EH (cell line): ENCODE data around the gene KAZN.
A peak's percentile ranks its signal among the peaks of the same experiment; 100 is the strongest.

Experiments used
- DNase-seq: peaks from one replicate; pipeline ENCODE4 v3.0.0-alpha.2; 2015; ENCODE audit warnings: low read depth

The KAZN gene

DNA sequence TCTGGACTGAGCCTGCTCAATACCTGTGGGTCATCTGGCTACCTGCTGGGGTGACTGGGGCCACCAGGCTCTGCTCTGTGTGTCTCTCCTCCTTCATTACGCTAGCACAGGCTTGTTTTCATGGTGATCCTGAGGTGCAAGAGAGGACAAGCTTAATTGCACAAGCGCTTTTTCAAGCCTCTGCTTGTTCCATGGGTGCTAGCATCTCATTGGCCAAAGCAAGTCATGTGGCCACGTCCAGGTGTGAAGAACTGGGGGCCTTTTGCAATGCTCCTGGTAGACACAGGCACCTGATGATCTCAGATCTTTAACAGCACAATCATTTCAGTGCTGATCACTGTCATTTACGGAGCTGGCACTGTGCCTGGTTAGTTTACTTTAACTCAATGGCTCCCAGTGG lies 114.6 kb downstream of the KAZN start:
- DNase-seq = no peak

DNA sequence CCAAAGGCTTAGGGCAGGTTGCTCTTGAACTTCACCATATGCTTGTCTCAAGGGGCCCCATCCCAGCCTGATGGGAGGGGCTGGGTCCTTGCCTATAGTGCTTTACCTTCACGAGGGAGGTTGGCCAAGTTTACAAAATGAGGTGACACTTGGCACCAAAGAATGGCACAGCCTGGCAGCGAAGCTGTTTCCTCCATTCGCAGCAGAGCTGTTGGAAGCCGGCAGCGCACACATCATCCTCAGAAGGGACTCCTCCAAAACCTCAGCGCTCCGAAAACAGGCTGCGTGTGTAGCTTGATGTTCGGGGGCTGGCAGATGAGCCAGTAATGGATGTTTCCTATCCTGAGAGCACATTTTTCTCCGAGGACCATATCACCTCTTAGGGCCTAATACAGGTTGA lies 116.8 kb downstream of the KAZN start:
- DNase-seq = no peak

DNA sequence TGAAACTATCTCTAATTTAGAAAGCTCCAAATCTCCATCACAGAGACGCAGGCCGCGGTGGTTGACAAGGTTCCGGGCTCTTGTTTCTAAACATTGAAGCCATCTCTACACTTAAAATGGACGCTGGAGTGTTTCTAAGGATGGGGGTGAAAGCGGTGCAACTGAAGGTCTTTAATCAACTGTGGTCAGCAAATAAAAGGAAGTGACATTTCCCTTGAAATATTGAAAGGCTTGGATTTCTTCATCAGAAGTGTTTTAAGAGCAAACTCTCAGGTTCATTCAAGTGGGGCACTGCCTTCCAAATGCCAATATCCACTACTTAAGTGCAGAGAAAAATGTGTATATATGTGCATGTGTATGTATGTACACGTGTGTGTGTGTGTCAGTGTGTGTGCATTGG lies 117.3 kb downstream of the KAZN start:
- DNase-seq = no peak

DNA sequence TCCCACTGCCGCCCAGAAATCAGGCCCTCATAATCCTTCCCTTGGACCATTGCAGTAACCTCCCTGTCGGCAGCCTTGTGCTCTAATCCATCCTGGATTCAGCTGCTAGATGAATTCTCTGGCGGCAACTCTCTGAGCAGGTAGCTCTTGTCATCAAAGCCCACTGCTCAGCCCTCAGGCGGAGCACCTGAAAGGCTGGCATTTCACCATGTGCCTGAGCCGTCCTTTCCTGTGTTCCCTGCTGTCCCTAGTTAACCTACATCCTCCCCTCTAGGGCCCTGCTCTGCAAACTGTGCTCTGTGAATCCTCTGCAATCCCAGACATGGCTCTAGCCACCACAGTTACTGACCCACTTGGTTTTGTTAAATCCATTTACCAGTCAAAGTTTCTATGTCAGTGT lies 118.0 kb downstream of the KAZN start:
- no peak for DNase-seq

DNA sequence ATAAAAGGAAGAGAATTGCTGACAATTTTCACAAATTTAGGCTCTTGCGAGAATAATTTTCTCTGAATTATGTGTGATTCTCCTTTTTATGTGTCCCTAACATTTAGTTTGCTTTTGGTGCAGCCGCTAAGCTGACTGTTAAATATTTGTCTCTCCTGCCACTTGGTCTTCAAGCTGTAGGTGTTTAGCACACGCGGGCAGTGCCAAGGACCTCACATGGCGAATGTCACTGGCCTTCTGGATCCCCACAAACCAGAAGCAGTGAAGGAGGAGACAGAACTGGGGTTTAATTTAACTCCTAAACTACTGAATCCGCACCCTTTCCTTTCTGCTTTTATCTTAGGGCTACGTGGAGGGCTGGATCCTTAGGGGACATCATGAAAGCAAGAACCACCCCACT lies 120.0 kb downstream of the KAZN start:
- DNase-seq = no peak

DNA sequence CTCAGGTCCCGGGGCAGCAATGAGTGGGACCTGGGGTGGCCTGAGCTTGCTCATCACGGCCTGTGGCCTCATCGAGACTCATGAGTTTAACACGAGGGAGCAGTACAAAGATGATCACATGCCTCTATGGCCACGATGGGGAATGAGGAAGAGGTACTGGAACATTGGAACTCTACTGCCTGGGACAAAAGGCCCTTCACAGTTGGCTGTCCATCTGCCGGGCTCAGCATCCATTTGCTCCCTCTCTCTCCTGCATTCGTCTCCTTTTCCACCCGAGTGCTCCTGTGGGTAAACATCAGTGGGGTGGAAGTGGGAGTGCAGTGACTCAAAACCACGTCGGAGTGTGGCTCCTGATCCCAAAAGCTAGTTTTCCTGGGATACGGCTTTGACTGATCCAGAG lies 124.9 kb downstream of the KAZN start:
- no peak for DNase-seq

DNA sequence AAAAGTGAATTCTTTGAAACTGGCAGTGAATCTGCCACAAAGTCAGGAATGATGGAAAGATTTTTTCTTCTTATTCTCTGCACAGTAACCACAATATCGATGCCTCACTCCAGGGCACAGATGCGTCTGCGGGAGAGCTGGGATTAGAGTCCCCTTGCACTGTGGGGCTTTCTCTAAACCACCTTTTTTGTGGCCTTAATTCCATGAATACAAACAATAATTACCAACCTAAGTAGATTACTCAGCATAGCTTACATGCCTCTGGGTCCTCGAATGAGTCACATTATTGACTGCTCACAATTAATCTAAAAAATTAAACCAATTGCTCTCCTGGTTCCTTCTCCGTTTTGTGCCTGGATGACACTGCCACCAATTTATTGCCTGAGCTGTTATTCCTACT lies 125.8 kb downstream of the KAZN start:
- DNase-seq = no peak

DNA sequence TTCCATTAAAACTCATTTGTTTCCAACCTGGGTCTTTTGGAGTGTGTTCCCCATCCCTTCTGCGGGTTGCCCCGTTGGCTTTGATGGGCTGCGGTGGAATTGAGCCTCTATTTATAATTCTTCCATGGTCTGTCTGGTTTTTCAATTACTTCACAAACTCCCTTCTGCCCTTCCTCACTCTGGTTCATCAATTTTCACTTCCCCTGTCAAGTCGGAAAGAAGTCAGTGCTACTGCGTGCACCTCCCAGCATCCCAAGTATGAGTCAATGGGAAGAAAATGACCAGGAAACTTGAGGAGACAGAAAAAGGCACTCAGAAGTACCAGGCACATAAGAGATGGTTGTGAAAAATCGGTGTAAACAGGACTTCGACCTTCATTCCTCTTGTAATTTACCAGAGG lies 126.2 kb downstream of the KAZN start:
- DNase-seq = no peak

DNA sequence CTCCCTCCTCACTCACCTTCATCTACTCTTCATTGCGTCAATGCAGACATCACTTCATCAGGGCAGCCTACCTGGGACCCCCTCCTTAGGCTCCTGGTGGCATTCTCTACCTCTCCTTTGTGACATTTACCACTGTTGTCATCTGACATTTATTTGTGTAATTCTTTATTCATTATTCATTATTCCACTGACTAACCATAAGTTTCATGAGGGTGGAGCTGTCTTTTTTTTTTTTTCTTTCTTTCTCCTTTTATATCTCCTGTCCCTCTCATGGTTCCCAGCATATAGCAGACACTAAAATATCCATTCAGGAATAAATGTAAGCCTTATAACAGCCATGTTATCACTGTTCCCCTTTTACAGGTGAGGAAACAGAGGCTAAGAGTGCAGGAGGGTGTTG lies 126.8 kb downstream of the KAZN start:
- DNase-seq = no peak

DNA sequence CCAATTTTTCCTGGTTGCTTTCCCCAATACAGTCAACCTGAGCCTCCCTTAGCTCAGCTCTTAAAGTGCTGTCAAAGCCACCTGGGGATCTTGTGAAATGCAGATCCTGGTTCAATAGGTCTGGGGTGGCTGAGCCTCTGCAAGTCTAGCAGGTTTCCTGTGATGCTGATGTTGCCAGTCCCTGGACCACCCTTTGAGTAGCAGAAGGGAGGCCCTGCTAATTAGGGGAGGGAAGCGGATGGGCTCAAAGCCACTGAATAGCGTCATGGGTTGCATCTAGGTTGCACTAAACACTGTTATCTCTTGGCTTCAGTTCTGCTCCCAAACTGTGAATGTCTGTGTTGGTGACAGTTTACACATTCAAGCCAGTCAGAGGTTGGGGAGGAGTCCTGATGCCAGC lies 127.2 kb downstream of the KAZN start:
- DNase-seq = no peak

DNA sequence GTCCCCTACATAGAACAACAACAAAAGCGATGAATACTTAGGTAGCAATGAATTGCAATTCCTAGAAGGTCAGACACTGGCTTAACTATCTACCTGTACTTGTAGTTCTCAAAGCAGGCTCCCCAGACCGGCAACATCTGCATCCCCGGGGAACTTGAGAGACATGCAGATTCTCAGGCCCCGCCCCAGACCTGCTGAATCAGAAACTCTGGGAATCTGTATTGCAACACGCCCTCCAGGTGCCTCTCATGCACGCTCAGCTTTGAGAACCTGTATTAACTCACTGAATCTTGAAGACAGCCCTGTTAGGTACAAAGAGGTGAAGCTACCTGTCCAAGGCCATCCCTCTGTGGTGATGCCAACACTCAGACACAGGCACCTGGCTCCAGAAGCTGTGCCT lies 128.1 kb downstream of the KAZN start:
- no peak for DNase-seq

DNA sequence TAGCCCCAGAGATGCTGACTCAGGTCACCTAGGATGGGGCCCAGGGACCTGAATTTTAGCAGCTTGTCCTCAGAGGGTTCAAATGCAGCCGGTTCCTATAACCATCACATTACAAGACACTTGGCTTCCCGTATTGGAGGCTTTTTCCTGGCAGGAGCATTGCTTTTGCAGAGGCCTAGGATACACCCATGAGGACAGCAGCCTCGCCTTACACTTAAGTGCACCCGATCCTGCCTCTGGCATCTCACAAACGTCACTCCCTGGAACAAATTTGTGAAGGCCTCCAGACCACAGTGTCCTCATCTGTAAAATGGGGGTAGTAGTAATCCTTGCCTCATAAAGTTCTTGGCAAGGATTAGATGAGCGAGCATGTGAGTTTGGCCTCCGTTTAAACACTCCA lies 130.0 kb downstream of the KAZN start:
- DNase-seq = no peak

DNA sequence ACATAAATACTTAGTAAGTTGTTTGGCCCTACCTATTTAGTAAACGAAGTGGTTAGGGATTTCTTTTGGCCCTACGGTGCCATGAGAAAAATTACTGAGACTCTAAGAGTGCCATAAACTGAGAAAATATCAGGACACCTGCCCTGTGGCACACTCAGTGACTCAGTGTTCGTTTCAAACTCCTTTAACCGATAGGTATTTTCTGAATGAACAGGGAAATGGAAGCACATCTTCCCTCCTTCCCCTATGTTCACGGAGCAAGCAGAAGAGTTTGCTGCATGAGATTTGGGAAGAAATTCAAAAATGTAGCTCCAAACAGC lies 134.2 kb downstream of the KAZN start:
- no peak for DNase-seq

DNA sequence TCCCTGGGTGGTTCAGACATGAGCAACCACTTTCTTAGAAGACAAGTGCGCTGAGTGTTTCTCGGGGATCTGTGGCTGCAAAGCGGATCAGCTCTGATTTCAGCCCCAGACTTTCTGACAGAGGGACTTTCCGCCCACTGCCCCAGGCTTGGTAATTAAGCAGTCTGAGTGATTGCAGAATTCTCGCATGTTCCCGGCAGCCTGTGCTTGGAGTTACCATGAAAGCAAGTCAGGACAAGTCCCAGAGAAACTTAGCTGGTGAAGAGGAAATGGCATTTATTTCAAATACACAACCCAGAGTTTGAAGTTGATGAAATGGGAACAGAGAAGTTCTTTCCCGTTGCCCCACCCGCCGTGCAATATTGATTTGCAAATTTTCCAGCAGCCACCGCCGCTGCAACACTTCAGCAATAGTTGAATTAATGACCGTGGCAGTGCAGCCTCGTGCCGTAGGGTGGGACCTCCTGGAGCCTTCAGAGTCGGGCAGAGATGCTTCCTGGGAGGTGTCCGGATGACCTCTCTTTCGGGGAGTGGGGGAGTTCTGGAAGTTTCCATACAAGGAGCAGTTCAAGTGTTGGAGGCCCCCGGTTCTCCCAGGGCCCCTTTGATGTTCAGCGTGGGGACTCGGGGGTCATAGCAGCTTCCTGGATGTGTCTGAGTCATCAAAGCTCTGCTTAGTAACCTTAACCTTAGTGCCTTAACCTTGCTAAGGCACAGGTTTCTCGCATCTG lies 134.7 kb downstream of the KAZN start:
- peak; percentile 2 for DNase-seq

DNA sequence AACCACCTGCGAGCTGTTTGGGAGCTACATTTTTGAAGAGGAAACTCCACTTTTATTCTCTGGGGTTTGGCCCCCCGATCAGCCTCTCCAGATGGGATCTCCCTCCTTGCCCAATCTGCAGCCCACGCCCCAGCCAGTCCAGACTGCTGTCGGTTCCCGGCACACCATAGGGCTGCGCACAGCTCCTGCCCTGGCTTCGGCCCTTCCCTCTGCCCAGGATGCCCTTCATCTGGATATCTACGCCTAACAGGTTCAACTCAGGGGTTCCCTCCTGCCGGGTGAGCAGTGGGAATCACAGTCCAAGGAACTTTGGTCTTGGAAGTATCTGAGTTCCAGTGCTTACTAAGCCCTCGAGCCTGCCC lies 135.3 kb downstream of the KAZN start:
- DNase-seq = no peak

DNA sequence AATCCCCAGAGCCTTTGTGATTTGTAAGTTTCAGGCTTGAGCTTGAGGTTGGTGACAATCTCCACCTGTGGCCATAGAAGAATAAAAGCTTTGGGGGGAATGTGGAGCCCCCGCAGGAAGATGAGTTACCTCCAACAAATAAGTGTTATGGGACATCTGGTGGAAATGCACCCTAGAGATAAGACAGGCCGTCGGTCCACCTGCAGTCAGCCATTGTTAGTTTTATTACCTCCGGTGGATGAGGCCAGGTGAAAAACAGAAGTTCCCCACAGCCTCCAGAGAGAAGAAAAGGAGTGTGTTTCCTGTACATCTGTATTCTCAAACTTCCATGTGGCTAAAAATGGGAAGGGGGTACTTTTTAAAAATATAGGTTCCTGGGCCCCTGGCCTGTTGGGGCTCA lies 137.4 kb downstream of the KAZN start:
- no peak for DNase-seq

DNA sequence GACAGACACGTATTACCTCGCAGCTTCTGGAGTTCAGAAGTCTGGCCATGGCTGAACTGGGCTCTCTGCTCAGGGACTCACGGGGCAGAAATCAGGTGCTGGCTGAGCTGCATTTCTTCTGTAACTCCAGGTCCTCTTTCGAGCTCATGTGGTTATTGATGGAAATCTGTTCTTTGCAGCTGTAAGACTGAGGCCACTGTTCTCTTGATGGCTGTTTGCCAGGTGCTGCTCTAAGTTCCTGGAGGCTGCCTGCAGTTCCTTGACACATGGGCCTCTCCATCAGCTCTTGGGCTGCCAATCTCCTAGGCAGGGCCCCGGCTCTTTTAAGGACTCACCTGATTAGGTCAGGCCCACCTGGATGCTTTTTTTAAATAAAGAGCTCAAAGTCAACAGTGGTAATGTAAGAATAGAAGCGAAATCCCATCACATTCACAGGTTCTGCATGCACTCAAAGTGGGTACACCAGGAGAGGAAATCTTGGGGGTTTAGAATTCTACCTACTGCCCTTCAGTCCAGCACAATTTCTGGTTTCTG lies 139.1 kb downstream of the KAZN start:
- DNase-seq = no peak

DNA sequence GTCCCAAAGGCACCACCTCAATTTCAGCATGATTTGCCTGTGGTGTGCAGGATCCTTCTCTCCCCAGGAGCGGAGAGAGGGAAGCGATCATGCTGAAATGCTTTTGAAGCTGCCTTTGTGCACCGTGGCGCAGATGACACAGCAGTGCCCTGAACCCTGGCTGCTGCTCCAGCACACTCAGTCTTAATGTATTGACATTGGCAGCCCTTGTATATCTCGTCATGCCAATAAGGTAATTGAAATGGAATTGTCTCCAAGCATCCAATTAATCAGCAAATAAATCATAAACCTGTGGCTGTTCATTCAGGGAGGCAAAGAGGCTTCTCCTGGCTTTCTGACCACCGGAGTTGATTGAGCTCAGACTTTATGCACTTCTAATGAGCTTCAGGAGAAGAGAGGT lies 139.8 kb downstream of the KAZN start:
- no peak for DNase-seq

DNA sequence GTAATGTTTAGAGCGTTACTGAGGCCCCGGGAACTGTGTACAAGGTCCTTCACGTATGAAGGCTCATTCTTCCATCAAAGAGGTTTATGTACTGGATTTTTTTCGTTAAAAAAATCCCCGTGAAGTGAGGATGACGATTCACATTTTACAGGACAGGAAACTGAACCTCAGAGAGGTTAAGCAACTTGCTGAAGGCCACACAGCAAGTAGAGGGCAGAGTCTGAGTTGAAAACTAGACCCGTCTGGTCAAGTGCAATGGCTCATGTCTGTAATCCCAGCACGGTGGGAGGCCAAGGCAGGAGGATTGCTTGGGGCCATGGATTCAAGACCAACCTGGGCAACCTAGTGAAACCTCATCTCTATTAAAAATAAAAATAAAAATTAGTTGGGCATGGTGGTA lies 140.2 kb downstream of the KAZN start:
- no peak for DNase-seq

DNA sequence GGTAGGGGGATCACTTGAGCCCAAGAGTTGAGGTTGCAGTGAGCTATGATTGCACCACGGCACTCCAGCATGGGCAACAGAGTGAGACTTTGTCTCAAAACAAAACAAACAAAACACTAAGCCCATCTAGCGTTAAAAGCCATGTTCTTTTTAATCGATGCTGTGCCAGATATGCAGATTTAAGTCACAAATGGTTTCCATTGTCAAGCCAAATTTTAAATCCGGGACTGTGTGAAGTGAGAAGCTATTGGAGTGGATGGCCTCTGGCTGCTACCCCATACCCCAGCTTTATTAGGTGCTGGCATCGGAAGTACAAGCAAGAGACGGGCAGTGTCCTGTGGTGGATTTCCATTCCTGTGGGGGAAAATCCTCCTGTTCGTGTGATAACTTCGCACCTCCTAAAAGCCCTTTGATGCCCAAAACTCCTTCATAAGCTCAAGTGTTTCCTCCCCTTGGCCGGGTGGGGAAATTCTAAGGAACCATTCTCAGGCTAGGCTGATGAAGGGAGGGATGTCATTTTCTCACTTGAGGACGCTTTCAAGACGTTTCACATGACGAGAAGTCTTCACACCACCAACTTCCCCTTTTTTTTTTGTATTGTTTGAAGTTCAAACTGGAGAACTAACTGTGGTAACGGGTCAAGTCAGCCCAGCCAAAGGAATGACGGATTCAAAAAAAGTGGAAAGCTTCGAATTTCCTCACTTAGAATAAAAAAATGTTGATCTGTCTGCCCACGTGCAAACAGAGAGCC lies 140.8 kb downstream of the KAZN start:
- DNase-seq = no peak

DNA sequence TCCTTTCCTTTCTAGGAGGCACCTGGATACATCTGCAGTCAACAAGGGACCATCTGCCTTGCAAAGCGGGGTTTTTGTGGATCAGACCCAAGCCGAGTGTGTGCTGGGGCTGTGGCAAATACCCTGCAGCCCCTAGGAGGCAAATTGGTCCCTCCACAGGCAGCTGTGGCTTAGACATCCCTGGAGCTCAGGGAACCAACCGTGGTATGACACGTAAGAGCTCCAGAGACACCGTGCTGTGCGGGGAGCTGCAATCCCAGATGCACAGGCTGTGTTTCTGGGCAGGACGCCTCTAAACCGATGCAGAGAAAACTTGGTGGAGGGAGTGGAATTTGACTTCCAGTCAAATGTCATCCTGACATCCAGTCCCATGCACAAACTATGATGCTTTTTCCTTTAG lies 141.5 kb downstream of the KAZN start:
- no peak for DNase-seq

DNA sequence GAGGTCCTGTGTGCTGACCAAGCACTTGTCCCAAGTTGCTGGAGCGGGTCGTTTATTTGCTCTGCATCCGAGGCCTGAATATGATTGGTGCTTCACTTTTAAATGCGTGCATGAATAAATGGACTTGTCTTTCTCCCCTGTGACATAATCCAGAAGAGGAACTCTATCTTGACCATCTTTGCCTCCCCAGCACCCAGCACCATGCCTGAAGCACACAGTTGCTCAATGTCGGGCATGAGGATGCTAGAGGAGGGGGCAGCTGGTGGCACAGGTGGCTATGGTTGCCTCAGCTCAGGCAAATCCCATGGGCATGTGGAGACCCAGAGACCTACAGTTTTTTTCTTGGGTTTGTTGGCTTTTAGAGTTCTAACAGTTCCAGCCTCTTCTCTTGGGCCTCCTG lies 142.6 kb downstream of the KAZN start:
- no peak for DNase-seq

DNA sequence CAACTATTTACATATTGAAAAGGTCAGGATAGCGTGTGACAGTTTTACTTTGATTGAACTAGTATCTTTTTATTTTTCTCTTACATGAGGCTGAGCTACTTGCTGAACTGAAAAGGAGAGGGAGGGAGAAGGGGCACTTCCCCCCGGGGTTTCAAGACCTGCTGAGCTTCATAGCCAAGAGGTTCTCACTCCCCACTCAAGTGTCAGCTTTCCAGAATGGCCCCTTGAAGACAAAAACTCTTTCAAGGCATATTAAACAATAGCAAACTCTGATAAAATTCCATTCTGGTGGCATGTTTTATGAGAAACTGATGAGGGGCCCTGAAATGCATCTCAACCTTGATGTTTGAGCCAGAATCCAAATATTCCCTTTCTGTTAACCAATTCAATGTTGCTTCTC lies 143.0 kb downstream of the KAZN start:
- DNase-seq = no peak
